NCI-H1417 treated with DMSO at 0.1 percent for 48 hours (cell line): ENCODE results near the gene AQR.
"Not testable (repeated sequence)": the region's sequence is repeated elsewhere in the genome, so short reads cannot be mapped to it uniquely, and the experiment has no call there.

ENCODE experiments used
- DNase-seq: peaks from one replicate; lab custom pipeline; 2025; lab: John Stamatoyannopoulos, UW

The AQR gene

GRCh38 chr15:34813446-34814190 lies 155.9 kb downstream of the AQR start:
- no peak for DNase-seq

GRCh38 chr15:34812868-34813365 lies 156.6 kb downstream of the AQR start:
- not testable (repeated sequence) for DNase-seq

- DNase-seq: no peak
Measured at GRCh38 chr15:34812369-34812768, 157.2 kb downstream of the AQR start.

- no peak for DNase-seq
Measured at GRCh38 chr15:34810443-34811129, 159.0 kb downstream of the AQR start.

GRCh38 chr15:34809186-34809585 lies 160.4 kb downstream of the AQR start:
- no peak for DNase-seq

DNA sequence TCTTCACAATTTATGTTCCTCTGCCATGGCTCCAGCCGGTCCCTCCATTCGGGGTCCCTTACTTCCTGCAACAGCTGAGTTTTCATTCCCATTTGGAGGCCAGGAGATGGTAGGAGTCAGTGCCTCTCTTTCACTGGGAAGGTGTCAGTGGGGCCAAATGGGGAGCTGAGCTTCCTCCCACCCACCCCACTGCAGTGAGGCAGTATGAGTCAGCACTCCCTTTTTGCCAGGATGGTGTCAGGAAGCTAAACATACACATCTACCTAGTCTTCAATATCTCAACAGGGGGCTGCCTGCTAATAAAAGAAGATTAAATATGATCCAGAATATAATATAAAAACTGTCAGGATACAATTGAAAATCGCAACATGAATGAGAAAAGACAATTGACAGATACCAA lies 161.5 kb downstream of the AQR start:
- no peak for DNase-seq

GRCh38 chr15:34807241-34807640 lies 162.3 kb downstream of the AQR start:
- not testable (repeated sequence) for DNase-seq

DNA sequence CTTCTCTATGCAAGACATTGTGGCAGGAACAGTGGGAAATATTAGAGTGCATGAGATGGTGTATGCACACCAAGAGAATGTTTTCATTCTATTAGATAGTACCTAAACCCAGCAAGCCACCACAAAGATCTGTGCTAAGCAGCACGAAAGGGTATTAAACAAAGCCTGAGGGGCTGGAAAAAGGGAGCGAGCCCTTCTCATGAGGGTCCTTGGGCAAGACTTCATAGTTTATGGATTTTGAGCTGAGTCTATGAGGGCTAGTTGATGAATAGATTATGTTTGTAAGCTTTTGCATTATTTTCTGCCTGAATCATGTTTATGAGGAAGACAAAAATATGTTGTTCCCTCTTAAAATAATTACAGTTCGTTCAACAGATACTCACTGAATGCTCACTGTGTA lies 164.8 kb downstream of the AQR start:
- DNase-seq: no peak

DNA sequence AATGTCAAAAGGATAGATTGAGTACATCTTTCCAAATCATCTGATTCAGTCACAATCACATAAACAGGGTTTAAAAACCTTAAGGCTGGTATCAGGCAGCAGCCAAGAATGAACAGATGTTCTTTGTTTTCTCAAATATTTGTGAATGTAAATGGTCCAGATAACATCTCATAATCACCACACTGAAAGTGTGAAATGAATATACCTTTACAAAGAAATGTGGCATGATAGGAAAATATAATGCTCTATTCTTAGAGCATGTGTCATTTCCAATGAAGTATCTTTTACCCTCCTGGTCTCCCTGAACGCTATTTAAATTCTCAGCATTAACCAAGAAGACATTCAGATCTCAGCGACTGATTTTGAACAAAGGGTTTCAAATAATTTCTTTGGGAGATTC lies 165.4 kb downstream of the AQR start:
- no peak for DNase-seq

- no peak for DNase-seq
Measured at GRCh38 chr15:34802803-34803750, 166.5 kb downstream of the AQR start.

GRCh38 chr15:34802371-34802770 lies 167.2 kb downstream of the AQR start:
- no peak for DNase-seq
